ENCODE data around the gene SLC30A4.

Gene SLC30A4

DNA sequence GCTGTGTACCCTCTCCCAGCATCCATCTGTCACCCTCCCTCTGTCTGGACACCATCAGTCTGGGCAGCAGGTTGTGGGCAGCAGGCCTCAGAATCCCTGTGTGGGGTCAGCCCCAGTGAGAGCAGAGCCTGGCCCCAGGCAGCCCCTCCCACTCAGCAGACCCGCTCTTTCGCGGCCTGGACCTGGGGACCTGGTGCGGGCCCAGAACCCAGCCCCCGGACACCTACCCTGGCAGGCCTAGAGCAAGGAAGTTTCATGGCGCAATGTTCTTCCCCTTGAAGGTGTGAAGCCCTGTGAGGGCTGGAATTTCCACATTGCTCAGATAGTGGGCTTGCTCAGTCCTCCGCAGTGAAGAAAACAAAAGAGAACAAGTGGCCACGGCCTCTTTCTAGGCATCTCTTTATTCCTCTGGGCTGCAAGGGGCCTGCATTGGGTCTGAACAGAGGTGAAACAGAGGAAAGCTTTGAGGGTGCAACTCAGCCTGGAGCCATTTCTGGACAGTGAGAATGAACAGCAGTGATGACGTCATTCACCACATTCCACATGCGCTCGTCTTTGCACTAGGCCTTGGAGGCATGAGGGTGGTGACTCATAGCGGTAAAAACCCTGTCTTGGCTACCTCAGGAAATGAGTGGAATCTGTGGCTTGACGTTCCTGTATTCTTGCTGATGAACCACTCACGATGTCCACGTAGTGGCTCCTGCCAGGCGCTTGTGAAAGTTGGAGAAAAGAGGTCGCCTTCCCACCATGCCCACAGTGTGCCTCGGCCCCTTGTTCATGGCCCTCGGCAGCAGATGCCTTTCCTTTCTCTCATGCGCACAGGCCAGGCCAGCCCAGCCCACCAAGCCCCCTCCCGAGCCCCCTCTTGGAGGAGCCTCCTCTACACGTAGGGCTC is 66.1 kb downstream of the SLC30A4 start:
- H3K9ac ChIP-seq (ENCODE audit: low read depth in 1 of 2, low read length in 2 of 2): no peak overlapping the region
- H3K4me1 ChIP-seq (ENCODE audit: control insufficient read depth in 1 of 2, insufficient read depth in 2 of 2, low read length in 2 of 2): peaks cover 23 to 37% of the 10 kb centered on the region in 2 donors
- H3K9me3 ChIP-seq (ENCODE audit: control insufficient read depth in 1 of 2, low read length in 2 of 2): no peaks in the 10 kb centered on the region
- no peak overlapping the region for H3K27ac ChIP-seq (ENCODE audit: low read depth, low read length)
- H3K27me3 ChIP-seq (ENCODE audit: control insufficient read depth in 1 of 2, insufficient read depth in 2 of 2, low read length in 2 of 2): no peaks in the 10 kb centered on the region
- H3K4me3 ChIP-seq (ENCODE audit: low read depth in 1 of 2, low read length in 2 of 2): no peak overlapping the region
- H3K36me3 ChIP-seq (ENCODE audit: control insufficient read depth in 1 of 2, insufficient read depth in 2 of 2, low read length in 2 of 2): peaks cover 0 to 5% of the 10 kb centered on the region in 2 donors

DNA sequence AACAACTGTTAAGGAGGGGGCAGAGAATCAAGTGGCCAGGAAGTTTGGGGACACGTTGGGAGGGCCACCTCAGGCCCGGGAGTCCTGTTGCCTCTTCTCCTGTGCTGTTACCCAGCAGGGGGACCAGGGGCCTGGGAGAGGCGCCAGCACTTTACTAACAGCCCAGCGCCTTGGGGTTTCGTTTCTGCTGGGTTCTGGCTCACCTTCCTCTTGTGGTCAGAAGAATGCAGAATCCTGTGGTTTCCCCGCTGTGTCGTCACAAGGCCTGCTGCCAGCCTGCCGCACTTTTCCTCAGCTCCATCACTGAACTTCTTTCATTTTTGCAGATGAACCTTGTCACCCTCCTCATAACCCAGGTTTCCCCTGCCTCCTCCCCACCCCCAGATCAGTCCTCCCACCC is 67.7 kb downstream of the SLC30A4 start:
- Histone ChIP-seq H3K9me3 (ENCODE audit: control insufficient read depth in 1 of 2, low read length in 2 of 2) (no peaks in the 10 kb centered on the region), H3K9ac (ENCODE audit: low read depth in 1 of 2, low read length in 2 of 2) (peak overlapping the region; percentile 20 to 53), H3K27me3 (ENCODE audit: control insufficient read depth in 1 of 2, insufficient read depth in 2 of 2, low read length in 2 of 2) (no peaks in the 10 kb centered on the region), H3K4me1 (ENCODE audit: control insufficient read depth in 1 of 2, insufficient read depth in 2 of 2, low read length in 2 of 2) (peaks cover 27 to 50% of the 10 kb centered on the region in 2 donors), H3K4me3 (ENCODE audit: low read depth in 1 of 2, low read length in 2 of 2) (peak overlapping the region; percentile 15 to 34), H3K36me3 (ENCODE audit: control insufficient read depth in 1 of 2, insufficient read depth in 2 of 2, low read length in 2 of 2) (no peaks in the 10 kb centered on the region), H3K27ac (ENCODE audit: low read depth, low read length) (no peak overlapping the region)

DNA sequence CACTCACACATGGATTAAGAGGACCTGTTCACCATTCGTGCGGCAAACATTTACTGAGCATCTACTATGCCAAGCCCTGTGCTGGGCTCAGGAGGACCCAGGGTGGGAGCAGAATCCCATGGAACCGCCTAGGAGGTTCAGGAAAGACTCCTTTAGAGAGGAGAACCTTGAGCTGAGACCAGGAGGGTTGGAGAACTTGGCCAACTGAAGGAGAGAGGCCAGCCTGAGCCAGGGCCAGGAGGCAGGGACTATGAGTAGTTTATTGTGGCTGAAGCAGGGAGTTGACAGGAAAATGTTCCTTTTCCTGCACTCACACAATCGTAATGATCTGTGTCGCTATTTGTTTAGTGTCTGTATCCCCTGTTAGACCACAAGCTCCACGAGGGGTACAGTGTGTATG is 71.3 kb downstream of the SLC30A4 start:
- peaks cover 38 to 54% of the 10 kb centered on the region in 2 donors for H3K4me1 ChIP-seq (ENCODE audit: control insufficient read depth in 1 of 2, insufficient read depth in 2 of 2, low read length in 2 of 2)
- H3K4me3 ChIP-seq (ENCODE audit: low read depth in 1 of 2, low read length in 2 of 2): no peak overlapping the region

DNA sequence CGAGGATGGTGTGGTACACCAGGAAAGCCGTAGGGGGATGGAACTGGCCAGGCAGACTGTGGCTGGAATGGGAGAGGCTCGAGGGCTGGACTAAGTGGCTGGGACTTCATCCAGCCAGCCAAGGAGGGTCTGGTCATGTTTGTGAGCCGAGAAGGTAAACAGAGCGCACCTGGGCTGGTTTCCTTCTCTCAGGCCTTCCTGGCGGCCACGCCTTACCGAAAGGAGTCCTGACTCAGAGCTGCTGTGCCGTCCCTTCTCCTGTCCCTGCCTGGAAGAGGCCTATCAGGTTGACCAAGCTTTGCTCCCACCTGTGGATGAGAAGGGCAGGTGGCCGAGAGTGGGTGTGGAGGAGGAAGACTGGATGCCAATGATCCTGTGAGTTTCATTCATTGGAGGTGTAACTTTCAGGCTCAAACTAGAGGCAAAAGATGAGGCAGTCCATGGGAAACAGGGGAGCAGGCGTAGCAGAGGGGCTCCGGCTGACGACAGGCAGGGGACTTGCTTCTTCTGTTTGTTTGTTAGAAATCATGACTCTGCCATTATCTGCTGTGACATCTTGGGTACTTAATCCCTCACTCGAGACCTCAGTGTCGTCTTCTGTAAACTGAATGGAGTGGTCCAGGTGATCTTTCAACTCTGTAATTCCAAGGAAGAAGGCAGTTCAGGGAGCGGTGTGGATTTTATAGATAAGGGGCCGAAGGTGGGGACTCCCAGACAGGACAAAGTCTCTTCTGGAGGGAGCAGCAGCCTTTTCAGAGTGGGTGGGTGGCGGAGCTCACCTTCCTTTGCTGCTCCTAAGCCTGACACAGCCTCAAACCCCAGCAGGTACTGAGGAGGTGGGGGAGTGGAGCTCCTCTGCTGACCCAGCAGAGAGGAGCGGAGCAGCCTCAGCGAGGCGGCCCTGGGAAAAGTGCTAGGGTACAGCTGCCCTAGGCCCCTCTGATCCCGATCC is 72.4 kb downstream of the SLC30A4 start:
- Histone ChIP-seq H3K36me3 (ENCODE audit: control insufficient read depth in 1 of 2, insufficient read depth in 2 of 2, low read length in 2 of 2) (no peaks in the 10 kb centered on the region), H3K27ac (ENCODE audit: low read depth, low read length) (peak overlapping the region; percentile 45), H3K4me1 (ENCODE audit: control insufficient read depth in 1 of 2, insufficient read depth in 2 of 2, low read length in 2 of 2) (peaks cover 41 to 57% of the 10 kb centered on the region in 2 donors), H3K27me3 (ENCODE audit: control insufficient read depth in 1 of 2, insufficient read depth in 2 of 2, low read length in 2 of 2) (no peaks in the 10 kb centered on the region), H3K4me3 (ENCODE audit: low read depth in 1 of 2, low read length in 2 of 2) (peak overlapping the region; percentile 51 to 69), H3K9me3 (ENCODE audit: control insufficient read depth in 1 of 2, low read length in 2 of 2) (no peaks in the 10 kb centered on the region), H3K9ac (ENCODE audit: low read depth in 1 of 2, low read length in 2 of 2) (peak overlapping the region; percentile 65 to 79)

More for the DNA sequence above, 71.3 kb downstream of the SLC30A4 start:
- H3K36me3 ChIP-seq (ENCODE audit: control insufficient read depth in 1 of 2, insufficient read depth in 2 of 2, low read length in 2 of 2): no peaks in the 10 kb centered on the region
- H3K9ac ChIP-seq (ENCODE audit: low read depth in 1 of 2, low read length in 2 of 2): no peak overlapping the region
- no peaks in the 10 kb centered on the region for H3K27me3 ChIP-seq (ENCODE audit: control insufficient read depth in 1 of 2, insufficient read depth in 2 of 2, low read length in 2 of 2)
- no peaks in the 10 kb centered on the region for H3K9me3 ChIP-seq (ENCODE audit: control insufficient read depth in 1 of 2, low read length in 2 of 2)
- no peak overlapping the region for H3K27ac ChIP-seq (ENCODE audit: low read depth, low read length)

DNA sequence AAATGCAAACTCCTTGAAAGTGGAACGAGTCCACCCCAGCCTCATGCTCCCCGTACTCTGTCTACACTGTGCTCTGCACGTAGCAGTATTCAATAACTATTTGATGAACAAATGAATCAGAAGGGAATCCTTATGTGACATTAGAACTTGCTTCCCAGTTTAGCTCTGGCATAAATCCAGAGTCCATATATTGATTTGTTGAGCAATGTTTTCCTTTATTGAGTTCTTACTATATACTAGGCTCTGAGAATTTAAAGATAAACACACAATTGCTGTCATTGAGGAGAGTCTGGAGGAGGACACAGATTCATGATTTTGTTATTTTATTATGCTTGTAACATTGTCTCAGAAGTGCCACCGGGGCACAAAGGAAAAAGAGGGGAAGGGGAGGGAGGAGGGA is 73.2 kb downstream of the SLC30A4 start:
- Histone ChIP-seq H3K4me3 (ENCODE audit: low read depth in 1 of 2, low read length in 2 of 2) (peak overlapping the region; percentile 51 to 69), H3K27ac (ENCODE audit: low read depth, low read length) (peak overlapping the region; percentile 45), H3K4me1 (ENCODE audit: control insufficient read depth in 1 of 2, insufficient read depth in 2 of 2, low read length in 2 of 2) (peaks cover 40 to 56% of the 10 kb centered on the region in 2 donors), H3K9me3 (ENCODE audit: control insufficient read depth in 1 of 2, low read length in 2 of 2) (no peaks in the 10 kb centered on the region), H3K27me3 (ENCODE audit: control insufficient read depth in 1 of 2, insufficient read depth in 2 of 2, low read length in 2 of 2) (no peaks in the 10 kb centered on the region), H3K36me3 (ENCODE audit: control insufficient read depth in 1 of 2, insufficient read depth in 2 of 2, low read length in 2 of 2) (no peaks in the 10 kb centered on the region), H3K9ac (ENCODE audit: low read depth in 1 of 2, low read length in 2 of 2) (peak overlapping the region; percentile 54 to 68)

DNA sequence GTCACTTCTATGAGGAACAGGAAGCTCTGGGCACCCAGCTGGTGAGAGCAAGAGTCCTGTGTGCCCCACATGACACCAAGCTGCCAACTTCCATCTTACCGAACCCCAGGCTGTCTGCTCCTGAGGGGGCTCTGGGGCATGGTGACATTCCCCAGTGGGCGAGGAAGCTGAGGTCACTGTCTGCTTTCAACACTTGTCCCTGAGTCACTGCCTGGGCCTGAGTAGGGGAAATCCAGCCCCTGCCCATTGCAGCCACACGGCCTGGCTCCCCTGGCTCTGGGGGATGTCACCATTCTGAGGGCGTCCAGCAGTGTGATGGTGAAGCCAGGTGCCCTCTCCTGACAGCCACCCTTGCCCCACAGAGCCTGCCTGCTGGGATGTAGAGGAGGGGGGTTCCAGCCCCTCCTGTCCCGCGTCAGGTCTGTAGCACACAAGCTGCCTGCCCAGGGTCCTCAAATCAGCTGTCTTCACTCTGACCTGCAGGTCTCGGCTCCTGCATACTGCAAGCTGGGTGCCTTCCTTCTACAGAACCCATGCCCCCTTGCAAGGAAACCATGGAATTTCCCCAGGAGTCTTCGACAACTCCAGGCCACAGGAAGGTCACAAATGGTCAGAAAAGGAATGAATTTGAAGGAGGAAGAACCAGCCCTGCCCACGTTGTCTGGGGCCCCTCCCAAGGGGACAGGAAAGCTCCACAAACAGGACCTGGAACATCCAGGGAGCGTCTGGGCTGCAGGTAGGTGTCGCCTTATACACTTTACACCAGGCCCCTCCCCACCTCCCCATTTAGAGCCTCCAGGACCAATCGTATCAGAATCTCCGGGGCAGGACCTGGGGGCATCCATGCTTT is 74.3 kb downstream of the SLC30A4 start:
- H3K9ac ChIP-seq (ENCODE audit: low read depth in 1 of 2, low read length in 2 of 2): peak overlapping the region in 1 of 2 donors; percentile 40
- H3K4me1 ChIP-seq (ENCODE audit: control insufficient read depth in 1 of 2, insufficient read depth in 2 of 2, low read length in 2 of 2): peaks cover 40 to 54% of the 10 kb centered on the region in 2 donors
- H3K27ac ChIP-seq (ENCODE audit: low read depth, low read length): no peak overlapping the region
- no peak overlapping the region for H3K4me3 ChIP-seq (ENCODE audit: low read depth in 1 of 2, low read length in 2 of 2)
- H3K36me3 ChIP-seq (ENCODE audit: control insufficient read depth in 1 of 2, insufficient read depth in 2 of 2, low read length in 2 of 2): no peaks in the 10 kb centered on the region
- H3K27me3 ChIP-seq (ENCODE audit: control insufficient read depth in 1 of 2, insufficient read depth in 2 of 2, low read length in 2 of 2): no peaks in the 10 kb centered on the region
- H3K9me3 ChIP-seq (ENCODE audit: control insufficient read depth in 1 of 2, low read length in 2 of 2): no peaks in the 10 kb centered on the region

DNA sequence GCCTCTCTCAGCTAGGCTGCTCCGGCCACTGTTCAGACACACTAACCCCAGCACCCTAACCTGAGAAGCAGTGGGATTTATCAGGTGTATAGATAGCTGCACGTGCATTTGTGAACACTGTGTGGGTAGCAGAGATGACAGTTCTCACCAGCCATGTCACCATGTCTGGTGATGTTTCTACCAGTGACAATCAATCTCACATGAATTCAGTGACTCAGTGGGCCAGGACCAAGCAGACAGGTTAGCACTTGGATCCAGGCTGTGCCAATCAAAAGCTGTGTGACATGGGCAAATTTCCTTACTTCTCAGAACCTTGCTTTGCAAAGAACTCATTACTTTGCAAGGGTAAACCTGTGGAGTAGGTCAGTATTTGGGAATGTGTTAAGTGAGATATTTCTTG is 78.9 kb downstream of the SLC30A4 start:
- Histone ChIP-seq H3K9ac (ENCODE audit: low read depth in 1 of 2, low read length in 2 of 2) (no peak overlapping the region), H3K4me3 (ENCODE audit: low read depth in 1 of 2, low read length in 2 of 2) (no peak overlapping the region), H3K9me3 (ENCODE audit: control insufficient read depth in 1 of 2, low read length in 2 of 2) (no peaks in the 10 kb centered on the region), H3K4me1 (ENCODE audit: control insufficient read depth in 1 of 2, insufficient read depth in 2 of 2, low read length in 2 of 2) (peaks cover 36% of the 10 kb centered on the region in 2 donors), H3K36me3 (ENCODE audit: control insufficient read depth in 1 of 2, insufficient read depth in 2 of 2, low read length in 2 of 2) (no peaks in the 10 kb centered on the region), H3K27me3 (ENCODE audit: control insufficient read depth in 1 of 2, insufficient read depth in 2 of 2, low read length in 2 of 2) (no peaks in the 10 kb centered on the region), H3K27ac (ENCODE audit: low read depth, low read length) (no peak overlapping the region)

DNA sequence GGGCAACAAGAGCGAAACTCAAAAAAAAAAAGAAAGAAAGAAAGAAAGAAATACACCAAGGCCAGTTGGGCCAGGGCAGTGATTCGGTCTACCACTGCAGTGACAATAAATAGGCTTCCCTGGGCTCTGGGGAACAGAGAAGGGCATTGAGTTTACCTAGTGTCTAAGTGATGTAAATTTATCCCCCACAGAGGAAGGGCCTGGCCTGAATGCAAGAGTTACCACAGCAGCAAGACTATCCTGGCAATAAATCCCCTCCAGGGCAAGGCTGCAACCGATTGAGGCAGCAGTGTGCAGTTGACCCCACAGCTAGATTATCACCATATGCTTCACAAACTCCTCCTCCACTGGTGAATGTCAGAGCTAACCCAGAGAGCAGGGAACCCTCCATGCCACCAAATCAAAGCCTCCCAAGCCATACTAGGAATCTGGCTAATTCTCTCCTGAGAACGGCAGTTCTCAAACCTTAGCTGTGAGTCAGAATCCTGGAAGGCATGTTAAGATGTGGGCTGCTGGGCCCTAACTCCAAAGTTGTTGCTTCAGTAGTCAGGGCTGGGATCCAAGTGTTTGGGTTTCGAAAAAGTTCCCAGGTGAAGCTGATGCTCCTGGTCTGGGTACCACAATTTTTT is 79.9 kb downstream of the SLC30A4 start:
- peaks cover 28 to 32% of the 10 kb centered on the region in 2 donors for H3K4me1 ChIP-seq (ENCODE audit: control insufficient read depth in 1 of 2, insufficient read depth in 2 of 2, low read length in 2 of 2)
- no peaks in the 10 kb centered on the region for H3K36me3 ChIP-seq (ENCODE audit: control insufficient read depth in 1 of 2, insufficient read depth in 2 of 2, low read length in 2 of 2)
- H3K9ac ChIP-seq (ENCODE audit: low read depth in 1 of 2, low read length in 2 of 2): no peak overlapping the region
- H3K27me3 ChIP-seq (ENCODE audit: control insufficient read depth in 1 of 2, insufficient read depth in 2 of 2, low read length in 2 of 2): no peaks in the 10 kb centered on the region
- H3K27ac ChIP-seq (ENCODE audit: low read depth, low read length): no peak overlapping the region
- no peaks in the 10 kb centered on the region for H3K9me3 ChIP-seq (ENCODE audit: control insufficient read depth in 1 of 2, low read length in 2 of 2)
- no peak overlapping the region for H3K4me3 ChIP-seq (ENCODE audit: low read depth in 1 of 2, low read length in 2 of 2)

DNA sequence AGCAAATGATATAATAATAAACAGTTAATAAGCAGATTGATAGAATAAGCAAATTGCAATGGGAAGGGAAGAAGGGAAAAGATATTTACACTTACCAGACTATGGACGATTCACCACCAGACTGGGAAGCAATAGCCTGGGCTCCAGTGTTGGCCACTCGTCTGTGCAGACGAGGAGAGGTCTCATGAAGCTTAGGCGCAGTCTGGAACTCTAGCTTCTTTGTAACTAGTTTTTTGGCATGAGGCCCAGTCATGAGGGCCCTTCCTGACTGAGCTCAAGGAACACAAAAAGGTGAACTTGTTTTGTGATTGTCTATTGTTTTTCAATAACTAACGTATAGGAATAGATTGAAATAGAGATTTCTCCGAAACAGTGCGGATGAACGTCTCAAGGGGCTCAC is 80.9 kb downstream of the SLC30A4 start:
- Histone ChIP-seq H3K4me1 (ENCODE audit: control insufficient read depth in 1 of 2, insufficient read depth in 2 of 2, low read length in 2 of 2) (peaks cover 28 to 32% of the 10 kb centered on the region in 2 donors), H3K9me3 (ENCODE audit: control insufficient read depth in 1 of 2, low read length in 2 of 2) (no peaks in the 10 kb centered on the region), H3K27ac (ENCODE audit: low read depth, low read length) (no peak overlapping the region), H3K4me3 (ENCODE audit: low read depth in 1 of 2, low read length in 2 of 2) (peak overlapping the region in 1 of 2 donors; percentile 8), H3K27me3 (ENCODE audit: control insufficient read depth in 1 of 2, insufficient read depth in 2 of 2, low read length in 2 of 2) (no peaks in the 10 kb centered on the region), H3K9ac (ENCODE audit: low read depth in 1 of 2, low read length in 2 of 2) (no peak overlapping the region), H3K36me3 (ENCODE audit: control insufficient read depth in 1 of 2, insufficient read depth in 2 of 2, low read length in 2 of 2) (no peaks in the 10 kb centered on the region)
